LoVo (cell line): ENCODE measurements around the gene PIGU.

ENCODE experiments used
- DNase-seq: peaks from one replicate; pipeline ENCODE4 v3.0.0-alpha.2; 2016; ENCODE audit warnings: low spot score

PIGU gene

DNA sequence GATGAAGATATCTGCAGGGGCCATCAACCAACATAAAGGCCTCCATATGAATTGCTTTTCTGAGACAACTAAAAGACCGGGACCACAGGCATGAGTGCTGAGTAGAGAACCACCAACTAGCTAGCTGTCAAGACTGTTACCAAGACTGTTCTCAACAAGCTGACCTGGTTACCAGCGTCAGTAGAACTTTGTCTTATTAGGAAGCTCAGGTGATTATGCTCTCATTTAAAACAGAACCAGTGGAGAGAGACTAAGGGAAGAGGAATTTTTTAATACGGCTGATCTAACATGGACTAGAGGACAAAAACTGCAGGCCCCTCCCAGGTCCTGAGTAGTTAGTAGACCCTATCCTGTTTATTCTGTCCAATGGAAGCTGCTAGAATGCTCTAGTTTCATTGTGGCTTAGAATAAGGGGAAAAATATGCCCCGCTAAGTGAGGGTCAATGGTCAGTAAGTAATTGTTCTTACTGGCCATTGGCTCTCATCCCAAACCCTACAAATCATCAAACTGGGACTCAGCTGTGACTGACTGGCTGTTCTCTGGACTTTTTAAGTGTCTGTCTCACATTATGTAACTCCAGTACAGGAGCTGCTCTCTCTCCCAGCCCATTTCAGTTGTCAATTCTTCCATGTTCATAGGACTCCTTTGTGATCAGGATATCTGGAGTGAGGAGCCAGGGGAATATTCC is 164.5 kb downstream of the PIGU start:
- no peak for DNase-seq

DNA sequence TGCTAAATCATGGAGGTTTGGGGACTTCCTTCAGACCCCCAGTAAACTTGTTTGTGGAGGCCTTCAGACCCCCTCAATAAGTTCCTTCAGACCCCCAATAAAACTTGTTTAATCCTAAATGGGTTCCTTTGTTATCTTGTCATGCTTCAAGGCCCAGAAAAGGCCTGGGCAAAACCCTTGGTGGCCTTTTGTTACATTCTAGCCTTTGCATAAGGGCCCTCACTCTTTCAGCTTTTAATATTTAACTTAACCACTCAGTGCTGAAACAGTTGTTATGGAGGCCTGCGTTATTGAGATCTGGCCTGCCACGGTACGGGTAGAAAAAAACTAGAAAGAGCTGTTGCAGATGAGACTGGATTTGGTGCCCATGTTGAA is 165.0 kb downstream of the PIGU start:
- no peak for DNase-seq

DNA sequence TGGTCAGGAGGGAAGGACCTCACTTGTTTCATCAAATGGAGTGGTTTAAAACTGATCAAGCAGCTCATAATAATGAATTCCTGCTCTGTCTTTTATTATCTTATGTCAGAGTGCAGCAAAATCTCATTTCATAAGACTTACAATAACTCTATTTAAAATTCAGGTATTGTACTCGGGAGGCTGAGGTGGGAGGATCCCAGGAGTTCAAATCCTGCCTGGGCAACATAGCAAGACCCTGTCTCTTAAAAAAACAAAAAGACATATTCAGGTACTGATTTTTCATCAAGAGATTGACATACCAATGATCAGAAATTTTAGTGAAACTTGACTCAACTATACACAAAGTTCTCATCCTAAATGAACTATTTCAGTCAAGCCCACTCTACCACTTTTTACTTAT is 166.3 kb downstream of the PIGU start:
- no peak for DNase-seq
